ENCODE results near the gene CBY2.

The CBY2 gene

GRCh38 chr13:45670189-45670885 lies 31.8 kb upstream of the CBY2 start:
- TF ChIP-seq CTCF (IDR thresholded peaks at IDR 0.05; ENCODE audit: low read depth, low read length, missing control alignments): no peak
- no peak overlapping the region for H3K4me3 ChIP-seq (ENCODE audit: low read depth, low read length)
- DNase-seq (ENCODE audit: low read depth): no peak

GRCh38 chr13:45674908-45675307 lies 27.2 kb upstream of the CBY2 start:
- H3K4me3 ChIP-seq (ENCODE audit: low read depth, low read length): no peak overlapping the region
- DNase-seq (ENCODE audit: low read depth): no peak
- TF ChIP-seq CTCF (IDR thresholded peaks at IDR 0.05; ENCODE audit: low read depth, low read length, missing control alignments): no peak

GRCh38 chr13:45678282-45678681 lies 23.8 kb upstream of the CBY2 start:
- no peak overlapping the region for H3K4me3 ChIP-seq (ENCODE audit: low read depth, low read length)
- no peak for DNase-seq (ENCODE audit: low read depth)
- no peak for TF ChIP-seq CTCF (IDR thresholded peaks at IDR 0.05; ENCODE audit: low read depth, low read length, missing control alignments)

- DNase-seq (ENCODE audit: low read depth): no peak
- H3K4me3 ChIP-seq (ENCODE audit: low read depth, low read length): no peak overlapping the region
- TF ChIP-seq CTCF (IDR thresholded peaks at IDR 0.05; ENCODE audit: low read depth, low read length, missing control alignments): no peak
Observed at GRCh38 chr13:45681113-45681512, 21.0 kb upstream of the CBY2 start.

- no peak for DNase-seq (ENCODE audit: low read depth)
- H3K4me3 ChIP-seq (ENCODE audit: low read depth, low read length): no peak overlapping the region
- TF ChIP-seq CTCF (IDR thresholded peaks at IDR 0.05; ENCODE audit: low read depth, low read length, missing control alignments): no peak
Observed at GRCh38 chr13:45682494-45683008, 19.6 kb upstream of the CBY2 start.

GRCh38 chr13:45683701-45684100 lies 18.4 kb upstream of the CBY2 start:
- no peak overlapping the region for H3K4me3 ChIP-seq (ENCODE audit: low read depth, low read length)
- DNase-seq (ENCODE audit: low read depth): no peak
- TF ChIP-seq CTCF (IDR thresholded peaks at IDR 0.05; ENCODE audit: low read depth, low read length, missing control alignments): peak; percentile 31

GRCh38 chr13:45688577-45688976 lies 13.5 kb upstream of the CBY2 start:
- no peak for DNase-seq (ENCODE audit: low read depth)
- H3K4me3 ChIP-seq (ENCODE audit: low read depth, low read length): no peak overlapping the region
- no peak for TF ChIP-seq CTCF (IDR thresholded peaks at IDR 0.05; ENCODE audit: low read depth, low read length, missing control alignments)
